SU-DHL-6 (cell line): ENCODE measurements around the gene SLC22A1.

Experiments
- H2AFZ ChIP-seq: fragments of 200-600 bp; sonication (generic); 2 replicates; pipeline ENCODE4 v1.6.1; 2014; ENCODE audit warnings: low read depth, mild to moderate bottlenecking, moderate library complexity, mixed read lengths, antibody characterized with exemption, low read length; ENCODE audit not compliant: severe bottlenecking
- H3F3A ChIP-seq: fragments of 200-600 bp; shearing (Covaris generic); 2 replicates; pipeline ENCODE4 v1.6.0; 2016; ENCODE audit warnings: antibody characterized with exemption, mild to moderate bottlenecking; ENCODE audit not compliant: insufficient read depth
- H3K27ac ChIP-seq: fragments of 200-600 bp; sonication (generic); 2 replicates; pipeline ENCODE4 v1.5.1; 2016; ENCODE audit warnings: low read depth, mild to moderate bottlenecking, low read length, moderate library complexity, mixed read lengths
- H3K27me3 ChIP-seq: fragments of 200-600 bp; sonication (generic), shearing (Covaris generic); 2 replicates; pipeline ENCODE4 v1.6.0; 2014; ENCODE audit warnings: mild to moderate bottlenecking, low read length
- H3K36me3 ChIP-seq: fragments of 200-600 bp; sonication (generic); 2 replicates; pipeline ENCODE4 v1.6.1; 2014; ENCODE audit warnings: mild to moderate bottlenecking, low read length, mixed read lengths
- H3K4me2 ChIP-seq: fragments of 300-600, 200-600 bp; shearing (Covaris generic), sonication (generic); 2 replicates; pipeline ENCODE4 v1.6.0; 2014; ENCODE audit warnings: low read length, low read depth, mild to moderate bottlenecking; ENCODE audit not compliant: poor library complexity, severe bottlenecking
- H3K4me3 ChIP-seq: fragments of 200-600 bp; sonication (generic); 2 replicates; pipeline ENCODE4 v1.5.1; 2014; ENCODE audit warnings: antibody characterized with exemption, low read length, mild to moderate bottlenecking, mixed read lengths; ENCODE audit not compliant: insufficient read depth, poor library complexity, severe bottlenecking
- H3K79me2 ChIP-seq: fragments of 200-600 bp; sonication (generic); 2 replicates; pipeline ENCODE4 v1.6.1; 2014; ENCODE audit warnings: mild to moderate bottlenecking, low read length, moderate library complexity; ENCODE audit not compliant: insufficient read depth
- H3K9ac ChIP-seq: fragments of 200-600 bp; sonication (generic); 2 replicates; pipeline ENCODE4 v1.7.0; 2014; ENCODE audit warnings: mild to moderate bottlenecking, low read length
- H3K9me2 ChIP-seq: fragments of 200-600 bp; sonication (generic); replicated peaks from 2 replicates; pipeline ENCODE4 v1.6.1; 2014; ENCODE audit warnings: low read length; ENCODE audit not compliant: insufficient read depth
- H3K9me3 ChIP-seq: fragments of 200-600 bp; sonication (generic); 2 replicates; pipeline ENCODE4 v1.6.1; 2014; ENCODE audit warnings: low read length, mixed read lengths; ENCODE audit not compliant: insufficient read depth
- H4K20me1 ChIP-seq: fragments of 200-600 bp; sonication (generic); 2 replicates; pipeline ENCODE4 v1.6.1; 2014; ENCODE audit warnings: low read depth, mild to moderate bottlenecking, antibody characterized with exemption, low read length, moderate library complexity, mixed read lengths
- EZH2phosphoT487 ChIP-seq: fragments of 200-600 bp; sonication (generic), shearing (Covaris generic); conservative IDR thresholded peaks from 2 replicates; pipeline ENCODE4 v1.6.1; 2018; ENCODE audit warnings: mild to moderate bottlenecking, antibody characterized with exemption, low read length, moderate library complexity, mixed read lengths
- TF ChIP-seq, protein P1 (sequence below): fragments of 200-600 bp; sonication (generic); IDR thresholded peaks from one replicate; pipeline ENCODE4 v1.5.1; 2017; ENCODE audit warnings: antibody characterized with exemption, mild to moderate bottlenecking, low read length, moderate library complexity; ENCODE audit not compliant: insufficient read depth, poor library complexity, severe bottlenecking

The SLC22A1 gene

DNA sequence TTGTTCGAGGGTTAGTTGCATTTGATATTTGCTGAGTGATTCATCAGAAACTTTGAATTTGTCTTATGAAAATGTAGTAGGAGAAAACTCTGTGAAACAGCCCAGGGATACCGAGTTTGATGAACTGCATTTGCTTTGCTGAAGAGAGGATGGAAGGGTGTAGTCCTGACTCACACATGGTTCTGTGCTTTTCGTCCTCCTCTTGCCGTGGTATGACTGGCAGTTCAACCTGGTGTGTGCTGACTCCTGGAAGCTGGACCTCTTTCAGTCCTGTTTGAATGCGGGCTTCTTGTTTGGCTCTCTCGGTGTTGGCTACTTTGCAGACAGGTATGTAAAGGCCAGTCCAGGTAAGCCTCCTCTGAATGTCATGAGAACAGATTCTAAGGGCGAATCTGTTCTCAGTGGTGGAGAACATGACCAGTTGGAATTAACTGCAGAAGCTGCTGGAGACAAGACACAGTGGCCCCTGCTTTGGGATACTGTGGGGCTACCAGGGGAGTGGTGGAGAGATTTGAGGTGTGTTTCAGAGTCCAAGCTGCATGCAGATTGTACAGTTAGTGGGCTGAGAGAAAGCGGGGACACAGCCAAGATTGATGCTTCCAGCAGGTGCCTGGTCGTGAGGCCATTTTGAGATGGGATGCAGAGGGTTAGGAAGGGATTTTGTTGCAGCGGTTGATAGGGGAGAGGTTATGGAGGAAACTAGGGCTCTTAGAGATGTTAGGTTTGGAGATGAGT lies 8.4 kb downstream of the SLC22A1 start:
- no peak overlapping the region for H3K4me2 ChIP-seq
- H4K20me1 ChIP-seq = no peaks in the 10 kb centered on the region
- H3K9me2 ChIP-seq = no peaks in the 10 kb centered on the region
- no peak overlapping the region for H3K9ac ChIP-seq
- H3K27ac ChIP-seq = no peak overlapping the region
- H3K9me3 ChIP-seq = no peaks in the 10 kb centered on the region
- H3K4me3 ChIP-seq = no peak overlapping the region
- H3F3A ChIP-seq = no peaks in the 10 kb centered on the region
- no peak overlapping the region for H2AFZ ChIP-seq
- no peaks in the 10 kb centered on the region for H3K79me2 ChIP-seq
- TF ChIP-seq EZH2phosphoT487 = no peak
- TF ChIP-seq, protein P1, sequence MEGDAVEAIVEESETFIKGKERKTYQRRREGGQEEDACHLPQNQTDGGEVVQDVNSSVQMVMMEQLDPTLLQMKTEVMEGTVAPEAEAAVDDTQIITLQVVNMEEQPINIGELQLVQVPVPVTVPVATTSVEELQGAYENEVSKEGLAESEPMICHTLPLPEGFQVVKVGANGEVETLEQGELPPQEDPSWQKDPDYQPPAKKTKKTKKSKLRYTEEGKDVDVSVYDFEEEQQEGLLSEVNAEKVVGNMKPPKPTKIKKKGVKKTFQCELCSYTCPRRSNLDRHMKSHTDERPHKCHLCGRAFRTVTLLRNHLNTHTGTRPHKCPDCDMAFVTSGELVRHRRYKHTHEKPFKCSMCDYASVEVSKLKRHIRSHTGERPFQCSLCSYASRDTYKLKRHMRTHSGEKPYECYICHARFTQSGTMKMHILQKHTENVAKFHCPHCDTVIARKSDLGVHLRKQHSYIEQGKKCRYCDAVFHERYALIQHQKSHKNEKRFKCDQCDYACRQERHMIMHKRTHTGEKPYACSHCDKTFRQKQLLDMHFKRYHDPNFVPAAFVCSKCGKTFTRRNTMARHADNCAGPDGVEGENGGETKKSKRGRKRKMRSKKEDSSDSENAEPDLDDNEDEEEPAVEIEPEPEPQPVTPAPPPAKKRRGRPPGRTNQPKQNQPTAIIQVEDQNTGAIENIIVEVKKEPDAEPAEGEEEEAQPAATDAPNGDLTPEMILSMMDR = no peak
- no peaks in the 10 kb centered on the region for H3K27me3 ChIP-seq
- H3K36me3 ChIP-seq = no peaks in the 10 kb centered on the region

DNA sequence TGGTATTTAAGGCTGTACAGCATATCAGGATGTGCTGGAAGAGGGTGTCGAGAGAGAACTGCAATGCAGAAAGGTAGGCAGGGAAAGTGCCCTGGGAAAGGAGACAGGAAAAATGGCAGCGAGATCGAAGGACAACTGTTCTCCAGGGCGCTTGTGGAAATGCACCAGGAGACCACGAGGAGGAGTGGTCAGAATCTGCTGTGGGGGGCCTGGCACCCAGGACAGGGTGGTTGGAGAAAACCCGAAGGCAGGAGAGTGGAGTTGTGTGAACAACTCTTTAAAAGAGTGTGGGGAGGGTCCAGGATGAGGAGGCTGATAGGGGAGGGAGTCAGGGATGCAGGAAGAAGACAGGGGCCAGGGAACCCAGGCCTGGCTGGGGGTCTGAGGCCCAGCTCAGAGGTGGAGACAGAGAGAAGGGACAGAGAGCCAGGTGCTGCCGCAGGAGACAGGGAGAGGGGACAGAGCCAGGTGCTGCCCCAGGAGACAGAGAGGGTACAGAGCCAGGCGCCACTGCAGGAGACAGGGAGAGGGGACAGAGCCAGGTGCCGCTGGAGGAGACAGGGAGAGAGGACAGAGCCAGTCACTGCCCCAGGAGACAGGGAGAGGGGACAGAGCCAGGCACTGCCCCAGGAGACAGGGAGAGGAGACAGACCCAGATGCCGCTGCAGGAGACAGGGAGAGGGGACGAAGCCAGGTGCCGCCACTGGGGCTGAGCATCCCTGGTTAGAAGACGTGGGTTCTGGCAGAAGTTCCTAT lies 9.3 kb downstream of the SLC22A1 start:
- Histone ChIP-seq H4K20me1 (no peaks in the 10 kb centered on the region), H2AFZ (no peak overlapping the region), H3K9ac (no peak overlapping the region), H3K9me2 (no peaks in the 10 kb centered on the region), H3K4me2 (no peak overlapping the region), H3K27ac (no peak overlapping the region), H3K79me2 (no peaks in the 10 kb centered on the region), H3F3A (no peaks in the 10 kb centered on the region), H3K27me3 (no peaks in the 10 kb centered on the region), H3K4me3 (no peak overlapping the region), H3K9me3 (no peaks in the 10 kb centered on the region), H3K36me3 (no peaks in the 10 kb centered on the region)
- TF ChIP-seq, protein P1 = no peak
- TF ChIP-seq EZH2phosphoT487 = no peak

DNA sequence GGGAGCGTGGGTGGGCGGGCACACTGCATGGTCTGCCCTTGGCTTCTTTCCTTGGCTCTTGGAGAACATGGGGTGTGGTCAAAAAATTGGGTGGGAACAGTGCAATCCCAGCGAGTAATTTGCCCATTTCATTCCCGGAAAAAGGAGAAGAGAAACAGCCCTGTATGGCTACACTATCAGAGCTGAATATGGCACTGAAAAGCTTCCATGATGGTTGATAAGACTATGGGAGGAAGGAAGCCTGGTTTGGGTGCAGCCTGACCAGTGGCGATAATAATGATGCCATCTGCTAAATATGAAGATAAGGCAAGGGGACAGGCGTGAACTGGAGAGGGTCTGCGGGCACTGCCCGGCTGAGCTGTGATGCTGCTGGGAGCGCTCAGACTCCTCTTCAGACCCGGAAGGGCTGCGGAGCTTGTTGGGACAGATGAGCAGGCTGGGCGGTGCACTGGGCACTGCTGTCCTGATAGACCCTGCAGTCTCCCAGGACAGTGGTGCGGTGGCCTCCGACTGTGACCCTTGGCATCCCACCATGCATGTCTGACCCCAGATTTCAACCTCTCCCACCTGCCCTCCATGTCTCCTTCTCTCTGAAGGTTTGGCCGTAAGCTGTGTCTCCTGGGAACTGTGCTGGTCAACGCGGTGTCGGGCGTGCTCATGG lies 10.2 kb downstream of the SLC22A1 start:
- Histone ChIP-seq H3K9me3 (no peaks in the 10 kb centered on the region), H3K4me3 (no peak overlapping the region), H3K79me2 (no peaks in the 10 kb centered on the region), H3K9ac (no peak overlapping the region), H3F3A (no peaks in the 10 kb centered on the region), H3K4me2 (no peak overlapping the region), H3K27ac (no peak overlapping the region), H4K20me1 (no peaks in the 10 kb centered on the region), H3K9me2 (no peaks in the 10 kb centered on the region), H3K27me3 (no peaks in the 10 kb centered on the region), H3K36me3 (no peaks in the 10 kb centered on the region), H2AFZ (no peak overlapping the region)
- TF ChIP-seq EZH2phosphoT487 = no peak
- TF ChIP-seq, protein P1 = no peak
